RWPE1 (cell line): ENCODE data around the gene FN3KRP.

ENCODE experiments used
- CTCF ChIA-PET: fragments of 350-600 bp; sonication (Branson Sonifier 250); formaldehyde crosslinking; extraction: SDS; loops from one replicate; lab custom pipeline; 2021; lab: Yijun Ruan, JAX
- POLR2A ChIA-PET: fragments of 400-600 bp; formaldehyde crosslinking; extraction: SDS; loops from one replicate; lab custom pipeline; 2020; ENCODE audit warnings: antibody characterized with exemption; ENCODE audit not compliant: low non-redundant PET; lab: Yijun Ruan, JAX
- DNase-seq: peaks from one replicate; pipeline ENCODE4 v3.0.0; 2012; ENCODE audit warnings: low spot score
- H3K27ac ChIP-seq: fragments of 450-650 bp; 2 replicates; pipeline ENCODE4 v1.5.1; 2017
- TF ChIP-seq, protein P1 (sequence below): fragments of 450-650 bp; conservative IDR thresholded peaks from 2 replicates; pipeline ENCODE4 v1.5.1; 2017; ENCODE audit warnings: low read depth, mild to moderate bottlenecking

FN3KRP gene, protein sequence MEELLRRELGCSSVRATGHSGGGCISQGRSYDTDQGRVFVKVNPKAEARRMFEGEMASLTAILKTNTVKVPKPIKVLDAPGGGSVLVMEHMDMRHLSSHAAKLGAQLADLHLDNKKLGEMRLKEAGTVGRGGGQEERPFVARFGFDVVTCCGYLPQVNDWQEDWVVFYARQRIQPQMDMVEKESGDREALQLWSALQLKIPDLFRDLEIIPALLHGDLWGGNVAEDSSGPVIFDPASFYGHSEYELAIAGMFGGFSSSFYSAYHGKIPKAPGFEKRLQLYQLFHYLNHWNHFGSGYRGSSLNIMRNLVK

DNA sequence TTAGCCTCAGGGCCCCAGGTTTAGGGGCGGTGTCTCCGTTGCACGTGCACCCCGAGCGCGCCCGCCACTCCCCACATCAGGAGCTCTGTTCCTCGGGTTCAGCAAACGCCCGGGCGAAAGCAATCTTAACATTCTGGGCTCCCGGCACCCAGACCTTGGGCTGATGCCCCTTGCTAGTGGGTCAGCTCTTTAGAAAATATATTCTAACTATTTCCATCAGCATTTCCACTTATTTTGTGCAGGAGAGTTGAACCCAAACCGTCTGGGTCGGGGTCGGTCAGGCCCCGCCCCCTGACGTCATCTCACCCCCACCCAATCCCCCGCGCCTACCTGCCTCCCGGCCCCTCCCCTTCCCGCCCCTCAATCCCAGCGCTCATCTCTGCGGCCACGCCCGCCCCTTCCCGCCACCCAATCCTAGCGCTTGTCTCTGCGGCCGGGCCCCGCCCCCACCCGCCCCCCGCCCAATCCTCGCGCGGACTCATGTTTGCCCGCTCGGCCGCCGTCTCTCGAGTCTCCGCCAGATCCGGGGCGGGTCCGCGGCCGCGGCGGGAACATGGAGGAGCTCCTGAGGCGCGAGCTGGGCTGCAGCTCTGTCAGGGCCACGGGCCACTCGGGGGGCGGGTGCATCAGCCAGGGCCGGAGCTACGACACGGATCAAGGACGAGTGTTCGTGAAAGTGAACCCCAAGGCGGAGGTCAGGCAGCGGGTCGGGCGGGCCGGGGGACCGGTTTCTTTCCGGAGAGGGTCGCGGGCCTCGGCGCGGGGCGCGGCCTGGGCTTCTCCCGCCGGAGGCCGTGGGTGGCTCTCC is at the start of gene FN3KRP:
Gene FN3KRP (plus strand): TSS at position 504 of the 808 bp plus-strand sequence. CDS start 50 bp downstream, at position 554.
- peak within 1 kb of the TSS; percentile 84 for H3K27ac ChIP-seq
- ChIA-PET POLR2A (interaction anchor here (0.6 to 0.8 kb wide), 3 partner anchors 8 to 695 kb away, joined by 3 to 7 read pairs (median 3); partner anchors contain the start of gene NARF), CTCF (interaction anchor here (1.2 kb wide), 1 partner anchor 39 kb away, joined by 3 read pairs; no protein-coding TSS in a partner anchor)
- peak; percentile 100 for DNase-seq
- TF ChIP-seq, protein P1, sequence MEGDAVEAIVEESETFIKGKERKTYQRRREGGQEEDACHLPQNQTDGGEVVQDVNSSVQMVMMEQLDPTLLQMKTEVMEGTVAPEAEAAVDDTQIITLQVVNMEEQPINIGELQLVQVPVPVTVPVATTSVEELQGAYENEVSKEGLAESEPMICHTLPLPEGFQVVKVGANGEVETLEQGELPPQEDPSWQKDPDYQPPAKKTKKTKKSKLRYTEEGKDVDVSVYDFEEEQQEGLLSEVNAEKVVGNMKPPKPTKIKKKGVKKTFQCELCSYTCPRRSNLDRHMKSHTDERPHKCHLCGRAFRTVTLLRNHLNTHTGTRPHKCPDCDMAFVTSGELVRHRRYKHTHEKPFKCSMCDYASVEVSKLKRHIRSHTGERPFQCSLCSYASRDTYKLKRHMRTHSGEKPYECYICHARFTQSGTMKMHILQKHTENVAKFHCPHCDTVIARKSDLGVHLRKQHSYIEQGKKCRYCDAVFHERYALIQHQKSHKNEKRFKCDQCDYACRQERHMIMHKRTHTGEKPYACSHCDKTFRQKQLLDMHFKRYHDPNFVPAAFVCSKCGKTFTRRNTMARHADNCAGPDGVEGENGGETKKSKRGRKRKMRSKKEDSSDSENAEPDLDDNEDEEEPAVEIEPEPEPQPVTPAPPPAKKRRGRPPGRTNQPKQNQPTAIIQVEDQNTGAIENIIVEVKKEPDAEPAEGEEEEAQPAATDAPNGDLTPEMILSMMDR = no peak

DNA sequence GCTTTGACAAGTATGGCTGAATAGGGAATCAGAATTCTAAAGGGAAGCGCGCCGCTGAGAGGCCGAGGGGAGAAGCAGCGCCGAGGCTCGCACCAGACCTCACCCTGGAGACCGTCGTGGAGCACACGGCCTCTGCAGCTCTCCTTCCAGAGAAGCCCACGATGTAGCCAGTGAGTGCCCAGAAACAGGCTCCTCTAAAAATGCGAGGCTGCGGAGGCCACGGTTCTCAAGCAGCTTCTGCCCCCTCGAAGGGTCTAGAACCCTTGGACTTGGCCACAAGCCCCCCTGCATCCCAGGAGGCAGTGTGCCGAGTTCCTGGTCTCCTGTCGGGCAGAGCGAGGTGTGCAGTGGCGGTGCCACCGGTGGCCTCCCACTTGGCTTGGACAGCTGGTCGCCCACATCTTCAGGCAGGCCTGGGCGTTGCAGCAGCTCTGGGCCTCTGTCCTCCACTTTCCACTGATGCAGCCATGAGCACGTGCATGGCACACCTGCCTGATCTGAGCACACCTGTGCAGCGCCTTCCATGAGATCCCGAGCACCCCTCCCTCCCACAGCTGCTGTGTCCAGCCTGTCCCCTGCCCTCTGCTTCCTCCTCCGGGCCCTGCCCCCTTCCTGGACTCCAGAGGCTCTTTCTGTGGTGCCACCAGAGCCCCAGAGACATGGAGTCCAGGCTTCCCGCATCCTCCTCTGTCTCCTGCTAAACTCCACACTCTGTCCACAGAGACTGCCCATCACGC is 49.4 kb upstream of the FN3KRP start:
- DNase-seq = no peak
- TF ChIP-seq, protein P1 = no peak
- H3K27ac ChIP-seq = no peak overlapping the region
- ChIA-PET CTCF (interaction anchor here (0.5 kb wide), 1 partner anchor 30 kb away, joined by 3 read pairs; no protein-coding TSS in a partner anchor), POLR2A (no interaction called here)

DNA sequence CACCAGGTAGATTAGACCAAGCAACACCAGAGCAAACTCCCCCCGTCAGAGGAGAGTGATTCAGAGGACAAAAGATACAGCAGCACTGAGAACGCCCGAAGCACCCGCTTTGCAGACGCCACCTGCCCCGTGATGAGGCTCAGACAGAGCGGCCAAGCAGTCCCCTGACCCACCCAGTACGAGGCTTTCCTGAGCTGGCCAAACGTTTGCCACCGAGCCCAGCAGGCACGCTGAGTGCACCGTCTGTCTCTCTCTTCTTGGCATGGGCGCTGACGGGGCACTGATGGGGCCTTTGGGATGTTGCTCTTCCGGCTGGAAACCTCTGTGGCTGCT is 48.9 kb upstream of the FN3KRP start:
- no peak for DNase-seq
- CTCF ChIA-PET = interaction anchor here (0.5 to 0.7 kb wide), 3 partner anchors 29 to 110 kb away, joined by 3 to 4 read pairs (median 3); no protein-coding TSS in a partner anchor
- POLR2A ChIA-PET = no interaction called here
- TF ChIP-seq, protein P1 = no peak
- no peak overlapping the region for H3K27ac ChIP-seq

DNA sequence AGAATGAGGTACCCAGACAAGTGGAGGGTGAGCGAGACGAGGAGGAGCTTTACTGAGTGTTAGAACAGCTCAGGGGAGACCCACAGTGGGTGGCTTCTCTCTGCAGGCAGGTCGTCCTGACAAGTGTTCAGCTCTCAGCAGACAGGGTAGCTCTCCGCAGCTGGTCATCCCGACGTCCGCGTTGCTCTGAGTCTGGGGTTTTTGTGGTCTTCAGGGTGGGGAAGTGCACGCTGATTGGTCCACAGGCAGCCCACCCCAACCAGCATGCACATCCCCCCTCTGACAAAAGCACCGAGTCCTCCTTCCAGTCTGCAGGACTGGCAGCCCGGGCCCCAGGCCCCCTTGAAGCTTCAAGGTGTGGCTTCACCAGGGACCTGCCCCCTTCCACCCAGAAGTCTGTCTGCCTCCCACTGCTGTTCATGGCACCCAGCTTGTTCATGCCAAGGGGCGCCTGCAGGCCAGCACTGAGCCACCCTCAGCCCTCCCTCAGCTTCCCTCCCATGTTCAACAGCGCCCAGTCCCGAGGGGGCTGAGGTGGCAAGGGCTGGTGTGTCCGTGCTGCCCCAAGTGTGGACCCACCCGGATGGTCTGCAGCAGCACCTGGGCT is 48.4 kb upstream of the FN3KRP start:
- no peak overlapping the region for H3K27ac ChIP-seq
- CTCF ChIA-PET = interaction anchor here (0.5 to 1.3 kb wide), 6 partner anchors 11 to 356 kb away, joined by 3 to 8 read pairs (median 4); no protein-coding TSS in a partner anchor
- POLR2A ChIA-PET = no interaction called here
- DNase-seq = no peak
- TF ChIP-seq, protein P1 = no peak

DNA sequence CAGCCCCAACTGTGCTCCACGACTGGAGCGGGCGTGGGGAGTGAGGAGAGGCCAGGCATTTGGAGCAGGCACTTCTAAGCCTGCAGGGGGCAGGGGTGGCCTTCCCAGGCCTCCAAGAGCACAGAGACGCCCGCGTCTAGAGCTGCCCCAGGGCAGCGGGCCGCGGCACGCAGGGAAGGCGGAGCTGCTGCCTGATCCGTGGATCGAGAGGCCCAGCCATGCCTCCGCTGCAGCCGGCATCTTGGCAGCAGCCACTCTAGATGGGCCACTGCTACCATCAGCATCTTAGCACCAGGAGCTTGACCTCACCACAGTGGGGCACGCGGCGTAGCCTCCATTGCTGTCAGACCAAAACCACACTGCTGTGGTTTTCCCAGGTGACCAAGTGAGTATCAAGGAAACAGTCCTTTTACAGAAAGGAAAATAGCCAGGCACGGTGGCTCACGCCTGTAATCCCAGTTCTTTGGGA is 47.8 kb upstream of the FN3KRP start:
- CTCF ChIA-PET = interaction anchor here (0.6 to 1.3 kb wide), 9 partner anchors 9 to 356 kb away, joined by 3 to 8 read pairs (median 3); no protein-coding TSS in a partner anchor
- TF ChIP-seq, protein P1 = peak; percentile 63
- no peak overlapping the region for H3K27ac ChIP-seq
- POLR2A ChIA-PET = interaction anchor here (0.5 kb wide), 1 partner anchor 15 kb away, joined by 6 read pairs; no protein-coding TSS in a partner anchor
- DNase-seq = peak; percentile 60
